ENCODE measurements around the gene BMPR1B.
"Not testable (repeated sequence)": the region's sequence is repeated elsewhere in the genome, so short reads cannot be mapped to it uniquely, and the experiment has no call there.

The BMPR1B gene

GRCh38 chr4:95049551-95050233 lies 291.9 kb downstream of the BMPR1B start:
- DNase-seq, result no peak

GRCh38 chr4:95050980-95051701 lies 293.4 kb downstream of the BMPR1B start:
- DNase-seq, result no peak

DNA sequence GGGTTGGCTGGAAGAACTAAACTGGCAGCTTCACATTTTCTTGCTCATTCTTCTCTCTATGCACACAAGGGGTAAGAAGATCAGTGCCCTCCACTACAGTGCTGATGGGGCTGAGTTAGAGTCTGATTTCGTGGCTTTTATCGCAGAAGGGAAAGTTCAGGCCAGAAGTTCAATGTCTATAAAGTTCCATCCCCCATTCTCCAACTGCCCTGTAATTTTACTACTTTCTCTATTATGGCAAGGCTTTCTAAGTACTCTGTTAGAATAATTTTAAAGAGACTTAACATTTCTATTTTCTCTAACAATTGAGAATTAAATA lies 293.9 kb downstream of the BMPR1B start:
- DNase-seq, result no peak

DNA sequence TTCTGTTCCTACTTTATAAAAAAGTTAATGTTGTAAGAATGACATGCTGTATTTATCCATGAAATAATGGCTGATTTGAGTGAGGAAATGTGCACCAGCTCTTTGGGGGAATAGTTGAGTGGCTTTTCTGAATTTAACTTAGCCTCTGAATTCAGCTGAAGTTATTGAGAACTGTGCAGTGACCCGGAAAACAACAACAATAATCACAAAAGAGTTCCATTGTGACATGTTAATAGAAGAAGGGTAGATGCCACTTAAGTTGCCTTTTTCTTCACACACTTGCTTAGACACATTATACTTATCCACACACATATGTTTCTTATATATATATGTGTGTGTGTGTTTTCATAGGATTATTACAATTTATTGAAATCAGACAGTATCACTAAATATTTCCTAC lies 301.2 kb downstream of the BMPR1B start:
- DNase-seq, result no peak

DNA sequence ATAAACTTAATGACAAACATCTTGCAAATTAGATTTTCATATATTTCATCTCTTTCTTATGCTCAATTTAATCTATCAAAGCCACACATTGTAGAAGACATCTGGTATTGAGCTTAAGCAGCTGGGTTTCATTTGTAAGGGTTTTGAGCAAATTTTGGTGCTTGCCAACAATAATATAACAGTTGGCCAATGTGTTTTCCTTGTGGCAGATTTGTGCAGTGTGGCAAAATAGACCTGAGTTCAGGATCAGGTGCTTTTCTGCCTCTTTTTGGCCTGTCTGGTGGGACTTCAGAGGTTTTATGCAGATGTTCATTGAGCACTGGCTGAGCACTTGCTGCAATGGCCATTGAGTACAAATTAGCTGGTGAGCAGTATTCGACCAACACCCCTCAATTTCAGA lies 301.9 kb downstream of the BMPR1B start:
- DNase-seq, result no peak

DNA sequence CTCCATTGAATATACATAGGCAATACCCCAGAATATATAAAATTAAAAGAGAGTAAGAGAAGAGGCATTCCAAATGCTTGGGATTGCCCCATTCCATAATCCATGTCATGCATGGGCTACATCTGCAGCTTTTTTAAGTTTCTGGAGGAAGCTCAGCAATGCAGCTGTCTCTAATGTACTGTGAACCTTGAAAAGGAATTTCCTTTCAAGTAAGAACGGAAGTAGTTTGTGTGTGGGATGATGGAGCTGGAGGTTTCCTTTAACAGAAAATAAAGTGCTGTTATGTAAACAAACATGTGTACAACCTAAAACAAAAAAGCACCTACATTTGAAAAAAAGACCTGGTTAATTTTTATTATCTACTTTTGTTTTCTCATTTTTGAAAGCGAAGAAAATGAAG lies 303.5 kb downstream of the BMPR1B start:
- no peak for DNase-seq

GRCh38 chr4:95061801-95062200 lies 304.0 kb downstream of the BMPR1B start:
- not testable (repeated sequence) for DNase-seq

DNA sequence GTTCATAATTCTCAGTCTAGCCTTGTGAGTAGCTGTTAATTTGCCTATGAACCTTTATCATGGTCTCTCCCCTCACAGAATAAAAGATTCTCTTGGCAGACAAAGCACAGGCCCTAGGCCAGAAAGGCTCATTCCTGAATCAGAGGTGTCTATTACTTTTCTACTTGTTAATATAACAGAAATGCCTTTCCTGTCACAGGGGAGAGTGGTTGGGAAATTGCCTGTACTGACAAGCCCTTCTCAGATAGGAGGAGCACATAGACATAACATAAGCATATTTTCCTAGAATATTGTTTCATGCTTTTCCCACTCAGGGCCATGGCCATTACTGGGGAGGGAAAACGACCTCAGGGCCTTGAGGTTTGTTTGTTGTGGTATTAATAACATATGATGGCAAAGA lies 308.3 kb downstream of the BMPR1B start:
- no peak for DNase-seq

DNA sequence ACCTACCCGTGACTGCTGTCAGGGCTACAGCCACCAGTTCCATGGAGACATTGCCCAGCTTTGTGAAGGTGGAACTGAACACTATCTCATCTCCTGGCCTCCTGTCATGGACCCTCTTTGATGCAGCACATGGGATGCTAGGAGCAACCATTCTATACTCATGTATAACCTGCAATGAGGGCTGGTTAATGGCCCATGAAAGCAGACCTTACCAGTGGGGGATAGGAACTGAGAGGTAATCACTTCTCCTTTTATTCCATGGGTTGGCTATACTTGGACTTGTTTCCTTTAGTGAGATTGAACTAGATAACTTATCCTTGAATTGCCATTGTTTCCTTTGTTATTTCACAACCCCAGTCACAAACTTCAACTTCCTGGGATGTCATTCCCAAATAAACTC lies 310.6 kb downstream of the BMPR1B start:
- no peak for DNase-seq

- no peak for DNase-seq
These were observed 311.2 kb downstream of the BMPR1B start for GRCh38 chr4:95068818-95069478.

DNA sequence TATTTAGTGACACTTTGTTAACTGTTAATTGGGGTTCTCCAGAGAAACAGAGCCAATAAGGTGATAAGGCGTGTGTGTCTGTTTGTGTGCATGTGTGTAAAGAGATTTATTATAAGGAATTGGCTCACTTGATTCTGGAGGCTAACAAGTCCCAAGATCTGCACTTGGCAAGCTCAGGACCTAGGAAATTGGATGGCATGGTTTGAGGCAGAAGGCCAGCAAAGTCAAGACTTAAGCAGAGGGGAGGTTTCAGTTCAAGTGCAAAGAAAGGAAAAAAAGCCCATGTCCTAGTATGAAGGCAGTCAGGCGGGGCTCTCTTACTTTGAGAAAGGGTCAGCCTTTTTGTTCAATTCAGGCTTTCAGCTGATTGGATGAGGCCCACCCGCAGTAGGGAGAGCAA lies 314.1 kb downstream of the BMPR1B start:
- DNase-seq, result no peak

GRCh38 chr4:95073646-95074045 lies 315.9 kb downstream of the BMPR1B start:
- no peak for DNase-seq

DNA sequence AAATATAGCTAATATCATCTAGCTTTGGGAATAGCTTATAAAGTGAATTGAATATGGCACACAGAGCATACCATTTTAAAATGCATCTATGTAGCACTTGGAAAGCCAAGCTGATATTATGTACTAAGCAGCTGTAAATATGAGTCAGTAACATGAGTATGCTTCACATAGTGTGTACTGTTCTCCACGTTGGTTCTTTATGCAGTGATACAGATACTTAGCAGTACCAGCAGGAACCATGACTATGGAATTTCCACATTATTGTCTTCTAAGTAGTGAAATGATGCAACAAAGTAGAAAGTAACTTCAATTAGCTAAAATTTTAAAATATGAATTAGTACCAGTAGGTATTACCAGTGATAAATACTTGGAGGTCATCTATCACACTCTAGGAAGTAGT lies 320.1 kb downstream of the BMPR1B start:
- no peak for DNase-seq

DNA sequence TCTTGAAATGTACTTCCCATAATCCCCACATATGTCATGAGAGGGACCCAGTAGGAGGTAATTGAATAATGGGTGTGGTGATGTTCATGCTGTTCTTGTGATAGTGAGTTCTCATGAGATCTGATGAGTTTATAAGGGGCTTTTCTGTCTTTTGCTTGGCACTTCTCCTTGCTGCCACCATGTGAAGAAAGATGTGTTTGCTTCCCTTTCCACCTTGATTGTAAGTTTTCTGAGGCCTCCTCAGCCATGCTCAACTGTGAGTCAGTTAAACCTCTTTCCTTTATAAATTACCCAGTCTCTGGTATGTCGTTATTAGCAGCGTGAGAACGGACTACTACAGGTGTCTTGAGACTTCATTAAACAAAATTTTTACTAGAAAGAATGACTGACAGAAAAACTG lies 323.2 kb downstream of the BMPR1B start:
- no peak for DNase-seq

GRCh38 chr4:95084584-95084983 lies 326.8 kb downstream of the BMPR1B start:
- no peak for DNase-seq

DNA sequence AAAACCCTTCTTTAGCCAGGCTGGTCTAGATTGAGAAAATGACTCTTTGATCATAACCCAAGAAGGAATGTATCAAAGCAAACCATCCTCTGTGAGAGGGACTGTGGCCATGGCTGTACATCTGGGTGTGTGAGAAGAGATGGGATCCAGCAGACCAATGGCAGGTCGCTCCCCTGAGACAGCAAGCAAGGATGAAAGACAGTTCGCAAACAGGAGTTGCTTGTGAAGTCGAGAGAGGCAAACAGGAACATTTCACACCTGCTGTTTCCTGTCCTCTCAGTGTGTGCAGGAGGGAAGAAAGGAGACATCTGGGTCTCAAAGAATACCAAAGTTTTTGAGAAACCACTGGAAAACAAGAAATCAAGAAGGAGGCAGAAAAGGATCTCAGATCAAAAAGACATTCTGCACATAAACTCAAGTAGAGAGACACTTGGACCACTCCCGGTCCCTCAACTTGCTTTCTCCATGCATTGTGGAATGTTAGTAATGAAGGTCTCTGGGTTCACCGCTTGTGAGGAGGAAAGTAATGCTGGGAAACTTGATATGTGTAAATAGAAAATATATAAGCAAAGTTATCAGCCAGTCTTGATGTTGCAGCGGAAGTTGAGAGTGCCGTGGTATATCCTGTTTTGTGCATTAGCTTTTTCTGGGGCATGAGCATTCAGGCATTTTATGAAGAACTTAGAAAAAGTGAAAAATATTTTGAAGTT lies 327.5 kb downstream of the BMPR1B start:
- no peak for DNase-seq

GRCh38 chr4:95086551-95086950 lies 328.8 kb downstream of the BMPR1B start:
- DNase-seq, result no peak

DNA sequence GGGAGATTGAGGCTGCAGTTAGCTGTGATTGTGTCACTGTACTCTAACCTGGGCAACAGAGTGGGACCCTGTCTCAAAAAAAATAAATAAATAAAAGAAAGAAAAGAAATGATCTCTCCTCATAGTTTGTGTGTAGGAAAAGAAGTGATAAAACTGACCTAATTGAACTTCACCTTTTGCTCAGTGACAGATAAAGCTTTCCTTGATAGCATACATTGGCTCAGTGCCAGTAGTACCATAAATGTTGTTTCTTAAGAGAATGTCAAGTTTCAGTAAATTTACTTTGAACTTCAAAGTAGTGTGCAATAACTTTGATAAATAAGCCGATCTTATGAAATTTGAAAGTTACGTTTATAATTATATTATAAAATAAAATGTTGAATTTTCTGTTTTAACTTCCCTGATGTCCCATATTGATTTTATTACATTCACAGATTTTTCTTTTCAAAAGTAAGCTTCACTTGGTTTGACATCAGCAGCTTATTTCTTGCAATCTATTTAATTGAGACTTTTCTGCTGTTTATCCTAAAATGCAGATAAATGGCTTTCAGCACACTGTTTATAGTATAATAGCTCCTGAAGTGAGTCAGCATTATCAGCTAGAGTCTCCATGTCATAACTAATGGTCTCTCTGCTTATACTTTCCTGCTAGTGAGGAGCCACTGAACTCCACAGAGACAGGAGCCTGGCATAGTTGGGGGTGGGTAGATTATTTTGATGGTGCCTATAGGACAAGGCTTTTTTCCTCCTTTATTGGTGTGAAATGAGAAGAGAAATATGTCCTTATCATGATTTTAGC lies 330.1 kb downstream of the BMPR1B start:
- no peak for DNase-seq

DNA sequence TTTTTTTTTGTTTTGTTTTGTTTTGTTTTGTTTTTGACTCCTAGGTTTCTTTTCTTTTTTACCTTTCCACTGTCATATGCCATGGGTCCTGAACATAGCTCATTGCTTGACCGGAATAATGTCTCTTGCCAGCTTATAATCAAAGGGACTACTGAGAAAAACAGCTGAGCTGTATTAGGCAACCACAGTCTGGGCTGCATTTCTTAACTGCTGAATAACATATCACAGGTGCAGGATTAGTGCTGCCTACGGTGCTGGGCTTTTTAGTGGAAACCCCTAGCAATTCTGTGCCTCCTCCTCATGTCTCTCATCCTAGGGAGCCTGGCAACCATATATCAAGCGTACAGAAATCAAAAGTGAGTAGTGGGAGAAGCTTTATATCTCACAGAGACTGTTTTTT lies 333.5 kb downstream of the BMPR1B start:
- DNase-seq, result no peak

- DNase-seq, result no peak
These were observed 335.0 kb downstream of the BMPR1B start for GRCh38 chr4:95092766-95093165.

DNA sequence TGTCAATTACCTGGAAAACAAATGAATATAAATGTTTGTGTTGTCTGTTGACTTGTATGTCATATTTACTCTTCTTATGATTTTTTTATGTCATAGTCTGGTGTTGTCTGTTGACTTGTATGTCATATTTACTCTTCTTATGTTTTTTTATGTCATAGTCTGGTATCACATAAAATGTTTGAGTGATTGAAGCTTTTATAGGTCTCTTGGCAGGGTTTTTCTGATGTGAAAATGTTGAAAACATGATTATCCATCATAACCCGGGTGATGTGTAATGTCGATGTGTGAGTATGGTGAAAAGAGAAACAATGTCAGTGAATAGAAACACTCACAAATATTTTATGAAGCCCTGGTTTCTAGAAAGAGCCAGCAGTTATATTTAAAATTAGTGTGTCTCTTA lies 335.7 kb downstream of the BMPR1B start:
- no peak for DNase-seq

GRCh38 chr4:95093936-95094929 lies 336.5 kb downstream of the BMPR1B start:
- no peak for DNase-seq
